MM.1S (cell line): ENCODE data around the gene PXN.
"Not testable (repeated sequence)": the region's sequence is repeated elsewhere in the genome, so short reads cannot be mapped to it uniquely, and the experiment has no call there.

ENCODE experiments used
- DNase-seq: peaks from one replicate; pipeline ENCODE4 v3.0.0-alpha.2; 2015
- H2AFZ ChIP-seq: fragments of 300-600 bp; sonication (generic); 2 replicates; pipeline ENCODE4 v1.6.0; 2016; ENCODE audit warnings: antibody characterized with exemption, low read length
- H3F3A ChIP-seq: fragments of 300-600 bp; sonication (generic); 2 replicates; pipeline ENCODE4 v1.6.1; 2016; ENCODE audit warnings: mild to moderate bottlenecking, antibody characterized with exemption, low read length, moderate library complexity, mixed read lengths; ENCODE audit not compliant: insufficient read depth
- H3K27ac ChIP-seq: fragments of 300-600 bp; sonication (generic); 2 replicates; pipeline ENCODE4 v1.5.1; 2016; ENCODE audit warnings: mild to moderate bottlenecking, low read length
- H3K27me3 ChIP-seq: fragments of 300-600 bp; sonication (generic); replicated peaks from 2 replicates; pipeline ENCODE4 v1.6.0; 2016; ENCODE audit warnings: low read length; ENCODE audit not compliant: insufficient read depth
- H3K36me3 ChIP-seq: fragments of 300-600 bp; sonication (generic); replicated peaks from 2 replicates; pipeline ENCODE4 v1.6.1; 2016; ENCODE audit warnings: mild to moderate bottlenecking, low read length, mixed read lengths; ENCODE audit not compliant: insufficient read depth
- H3K4me1 ChIP-seq: fragments of 300-600 bp; sonication (generic); 2 replicates; pipeline ENCODE4 v1.6.1; 2016; ENCODE audit warnings: low read length, mixed read lengths
- H3K4me2 ChIP-seq: fragments of 300-600 bp; sonication (generic); 2 replicates; pipeline ENCODE4 v1.6.0; 2016; ENCODE audit warnings: low read depth, low read length
- H3K4me3 ChIP-seq: fragments of 300-600 bp; sonication (generic); 2 replicates; pipeline ENCODE4 v1.5.1; 2016; ENCODE audit warnings: low read length, mixed read lengths
- H3K79me2 ChIP-seq: fragments of 300-600 bp; sonication (generic); 2 replicates; pipeline ENCODE4 v1.6.1; 2016; ENCODE audit warnings: mixed run types, low read length, mixed read lengths
- H3K9ac ChIP-seq: fragments of 300-600 bp; sonication (generic); 2 replicates; pipeline ENCODE4 v1.6.1; 2016; ENCODE audit warnings: low read length, mixed read lengths
- H3K9me2 ChIP-seq: fragments of 300-600 bp; sonication (generic); replicated peaks from 2 replicates; pipeline ENCODE4 v1.6.1; 2016; ENCODE audit warnings: mild to moderate bottlenecking, low read length, mixed read lengths; ENCODE audit not compliant: insufficient read depth
- H3K9me3 ChIP-seq: fragments of 300-600 bp; sonication (generic); replicated peaks from 2 replicates; pipeline ENCODE4 v1.6.1; 2016; ENCODE audit warnings: mild to moderate bottlenecking, low read length, mixed read lengths; ENCODE audit not compliant: insufficient read depth
- H4K20me1 ChIP-seq: fragments of 300-600 bp; sonication (generic); 2 replicates; pipeline ENCODE4 v1.6.1; 2016; ENCODE audit warnings: mild to moderate bottlenecking, low read length, moderate library complexity, mixed read lengths; ENCODE audit not compliant: insufficient read depth
- EZH2 ChIP-seq: fragments of 300-600 bp; sonication (generic); optimal IDR thresholded peaks from 2 replicates; pipeline ENCODE3; 2017; ENCODE audit warnings: low read depth, mild to moderate bottlenecking, antibody characterized with exemption, low read length, mixed read lengths
- EZH2phosphoT487 ChIP-seq: fragments of 300-600 bp; sonication (generic); IDR thresholded peaks from 2 replicates; pipeline ENCODE4 v1.6.1; 2018; ENCODE audit warnings: antibody characterized with exemption, low read length
- TF ChIP-seq, protein P1 (sequence below): fragments of 300-600 bp; sonication (generic); IDR thresholded peaks from 2 replicates; pipeline ENCODE4 v1.5.1; 2016; ENCODE audit warnings: antibody characterized with exemption, low read length, mixed read lengths

Gene PXN

DNA sequence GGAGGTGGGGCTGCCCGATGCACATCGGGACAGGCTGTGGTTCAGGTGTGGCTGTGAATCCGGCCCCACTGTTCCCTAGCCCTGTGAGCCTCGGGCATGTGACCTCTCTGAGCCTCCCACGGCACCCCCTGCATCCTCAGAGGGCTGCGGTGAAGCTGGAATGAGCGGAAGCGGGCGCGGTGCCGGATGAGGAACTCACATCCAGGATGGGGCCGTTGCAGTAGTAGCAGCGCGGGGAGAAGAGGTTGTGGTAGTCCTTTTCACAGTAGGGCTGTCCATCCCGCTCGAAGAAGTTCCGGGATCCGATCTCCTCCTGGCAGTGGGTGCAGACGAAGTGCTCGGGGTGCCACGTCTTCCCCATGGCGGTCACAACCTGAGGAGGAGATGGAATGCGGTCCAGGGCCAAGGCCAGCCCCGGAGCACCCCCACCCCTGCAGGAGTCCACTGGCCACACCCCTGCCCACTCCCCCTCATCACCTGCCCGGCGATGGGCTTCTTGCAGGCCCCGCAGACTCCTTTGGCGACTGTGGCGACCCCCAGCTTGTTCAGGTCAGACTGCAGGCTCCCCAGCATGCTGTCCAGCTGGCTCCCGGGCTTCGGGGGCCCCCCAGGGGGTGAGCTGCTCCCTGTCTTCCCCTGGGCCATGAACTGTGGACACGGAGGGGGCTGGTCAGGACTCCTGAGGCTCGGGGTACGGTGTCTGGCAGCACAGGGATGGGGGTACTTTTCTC, 50.7 kb downstream of the PXN start:
- Histone ChIP-seq H3K9ac (no peak overlapping the region), H3K27me3 (no peaks in the 10 kb centered on the region), H3K9me3 (no peaks in the 10 kb centered on the region), H3K4me2 (no peak overlapping the region), H3K36me3 (no peaks in the 10 kb centered on the region), H2AFZ (no peak overlapping the region), H3K4me3 (no peak overlapping the region), H3K9me2 (no peaks in the 10 kb centered on the region), H3K27ac (no peak overlapping the region), H3F3A (no peaks in the 10 kb centered on the region), H4K20me1 (no peaks in the 10 kb centered on the region), H3K79me2 (no peaks in the 10 kb centered on the region), H3K4me1 (no peaks in the 10 kb centered on the region)
- TF ChIP-seq EZH2, result no peak
- no peak for TF ChIP-seq EZH2phosphoT487
- TF ChIP-seq, protein P1, sequence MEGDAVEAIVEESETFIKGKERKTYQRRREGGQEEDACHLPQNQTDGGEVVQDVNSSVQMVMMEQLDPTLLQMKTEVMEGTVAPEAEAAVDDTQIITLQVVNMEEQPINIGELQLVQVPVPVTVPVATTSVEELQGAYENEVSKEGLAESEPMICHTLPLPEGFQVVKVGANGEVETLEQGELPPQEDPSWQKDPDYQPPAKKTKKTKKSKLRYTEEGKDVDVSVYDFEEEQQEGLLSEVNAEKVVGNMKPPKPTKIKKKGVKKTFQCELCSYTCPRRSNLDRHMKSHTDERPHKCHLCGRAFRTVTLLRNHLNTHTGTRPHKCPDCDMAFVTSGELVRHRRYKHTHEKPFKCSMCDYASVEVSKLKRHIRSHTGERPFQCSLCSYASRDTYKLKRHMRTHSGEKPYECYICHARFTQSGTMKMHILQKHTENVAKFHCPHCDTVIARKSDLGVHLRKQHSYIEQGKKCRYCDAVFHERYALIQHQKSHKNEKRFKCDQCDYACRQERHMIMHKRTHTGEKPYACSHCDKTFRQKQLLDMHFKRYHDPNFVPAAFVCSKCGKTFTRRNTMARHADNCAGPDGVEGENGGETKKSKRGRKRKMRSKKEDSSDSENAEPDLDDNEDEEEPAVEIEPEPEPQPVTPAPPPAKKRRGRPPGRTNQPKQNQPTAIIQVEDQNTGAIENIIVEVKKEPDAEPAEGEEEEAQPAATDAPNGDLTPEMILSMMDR, result no peak
- no peak for DNase-seq

DNA sequence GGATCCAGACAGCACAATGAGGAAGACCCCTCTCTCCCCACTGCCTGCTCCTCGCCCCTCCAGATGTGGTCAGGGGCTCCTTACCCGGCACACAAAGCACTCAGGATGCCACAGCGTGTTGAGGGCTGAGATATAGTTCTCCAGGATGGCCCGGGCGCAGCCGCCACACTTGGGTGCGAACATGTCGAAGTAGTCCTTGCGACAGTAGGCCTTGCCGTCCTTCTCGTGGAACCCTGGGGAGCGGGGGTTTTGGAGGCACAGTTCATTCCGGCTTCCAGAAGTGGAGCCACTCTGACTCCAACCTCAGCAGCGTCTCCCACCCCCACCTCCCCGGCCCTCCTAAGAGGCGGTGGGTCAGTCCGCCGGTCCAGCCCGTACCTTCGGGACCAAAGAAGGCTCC, 51.8 kb downstream of the PXN start:
- Histone ChIP-seq H3K4me3 (no peak overlapping the region), H3F3A (no peaks in the 10 kb centered on the region), H3K4me2 (no peak overlapping the region), H3K36me3 (no peaks in the 10 kb centered on the region), H3K9me3 (no peaks in the 10 kb centered on the region), H3K9me2 (no peaks in the 10 kb centered on the region), H3K4me1 (no peaks in the 10 kb centered on the region), H4K20me1 (no peaks in the 10 kb centered on the region), H3K27ac (no peak overlapping the region), H2AFZ (no peak overlapping the region), H3K9ac (no peak overlapping the region), H3K27me3 (no peaks in the 10 kb centered on the region), H3K79me2 (no peaks in the 10 kb centered on the region)
- no peak for DNase-seq
- no peak for TF ChIP-seq EZH2
- TF ChIP-seq, protein P1, result no peak
- no peak for TF ChIP-seq EZH2phosphoT487

DNA sequence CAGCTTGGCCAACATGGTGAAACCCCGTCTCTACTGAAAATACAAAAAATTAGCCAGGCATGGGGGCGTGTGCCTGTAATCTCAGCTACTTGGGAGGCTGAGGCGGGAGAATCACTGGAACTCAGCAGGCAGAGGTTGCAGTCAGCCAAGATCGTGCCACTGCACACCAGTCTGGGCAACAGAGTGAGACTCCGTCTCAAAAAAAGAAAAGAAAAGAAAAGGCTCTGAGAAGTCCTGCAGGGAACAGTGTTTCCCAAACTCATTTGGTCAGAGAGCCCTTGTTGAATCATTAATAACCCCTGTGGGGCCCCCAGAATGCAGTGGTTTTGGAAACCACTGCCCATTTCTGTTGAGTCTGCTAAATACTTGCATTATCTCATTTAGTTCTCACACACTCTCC, 52.3 kb downstream of the PXN start:
- H3K4me3 ChIP-seq, H3K4me1 ChIP-seq, H3K4me2 ChIP-seq, H3K9me3 ChIP-seq, H3K9me2 ChIP-seq, H3F3A ChIP-seq, H3K27me3 ChIP-seq, H3K36me3 ChIP-seq, H3K79me2 ChIP-seq, H4K20me1 ChIP-seq, H3K9ac ChIP-seq, H3K27ac ChIP-seq, H2AFZ ChIP-seq, DNase-seq: not testable (repeated sequence)

DNA sequence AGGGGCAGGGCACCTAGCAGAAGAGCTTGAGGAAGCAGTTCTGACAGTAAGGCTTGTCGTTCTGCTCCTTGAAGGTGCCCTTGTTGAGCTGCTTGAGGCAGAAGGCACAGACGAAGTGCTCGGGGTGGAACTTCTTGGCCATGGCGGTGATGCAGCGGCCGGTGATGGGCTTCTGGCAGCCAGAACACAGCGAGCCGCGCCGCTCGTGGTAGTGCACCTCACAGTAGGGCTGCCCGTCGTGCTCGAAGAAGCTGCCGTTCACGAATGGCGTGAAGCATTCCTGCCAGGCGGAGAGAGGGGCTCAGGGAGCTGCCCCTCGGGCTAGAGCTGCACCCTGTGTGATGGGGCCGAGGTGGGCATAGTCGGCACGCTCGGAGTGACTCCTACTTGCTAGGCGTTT, 53.2 kb downstream of the PXN start:
- H3K27me3 ChIP-seq, result no peaks in the 10 kb centered on the region
- H3K9me2 ChIP-seq, result no peaks in the 10 kb centered on the region
- no peak overlapping the region for H3K9ac ChIP-seq
- H3K4me2 ChIP-seq, result no peak overlapping the region
- H3K4me3 ChIP-seq, result no peak overlapping the region
- no peak for DNase-seq
- H2AFZ ChIP-seq, result no peak overlapping the region
- no peaks in the 10 kb centered on the region for H3F3A ChIP-seq
- no peaks in the 10 kb centered on the region for H3K79me2 ChIP-seq
- H4K20me1 ChIP-seq, result no peaks in the 10 kb centered on the region
- no peak for TF ChIP-seq EZH2phosphoT487
- TF ChIP-seq EZH2, result no peak
- TF ChIP-seq, protein P1, result no peak
- H3K4me1 ChIP-seq, result no peaks in the 10 kb centered on the region
- no peaks in the 10 kb centered on the region for H3K36me3 ChIP-seq
- H3K27ac ChIP-seq, result no peak overlapping the region
- H3K9me3 ChIP-seq, result no peaks in the 10 kb centered on the region
